Stimulated activated CD4-positive, alpha-beta T cell treated with anti-CD3 and anti-CD28 coated beads, Interleukin-15, amount 100 ng/mL, for 1 hour (primary cell): ENCODE measurements around the gene DCTN5.

Experiments used
- DNase-seq, 2 donors: peaks; one replicate each; pipeline ENCODE4 v3.0.0-alpha.2; 2020; ENCODE audit warnings: low read depth in 1 of 2, low spot score in 1 of 2

DCTN5 gene

DNA sequence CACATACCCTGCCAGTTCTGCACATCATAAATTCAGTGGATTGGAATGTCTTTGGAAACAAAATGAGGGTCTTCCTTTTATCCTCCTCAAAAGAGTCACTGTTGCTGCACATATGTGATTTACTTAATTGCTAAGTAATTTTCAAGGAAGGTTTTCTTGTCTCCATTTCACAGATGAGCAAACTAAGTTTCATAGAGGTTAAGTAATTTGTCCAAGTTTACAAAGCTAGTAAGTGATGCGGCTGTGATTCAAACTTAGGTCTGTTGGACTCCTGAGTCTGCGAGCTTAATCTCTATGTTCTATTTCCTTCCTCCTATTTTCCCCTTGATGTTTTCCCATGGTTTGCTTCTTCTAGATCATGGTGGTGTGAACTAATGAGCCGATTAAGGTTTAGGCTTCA, 85.4 kb downstream of the DCTN5 start:
- DNase-seq: no peak
